ENCODE measurements around the gene VEGFB.
A peak's percentile ranks its signal among the peaks of the same experiment; 100 is the strongest.
"Not testable (repeated sequence)": the region's sequence is repeated elsewhere in the genome, so short reads cannot be mapped to it uniquely, and the experiment has no call there.

VEGFB gene

GRCh38 chr11:64232182-64232966, 2.0 kb upstream of the VEGFB start:
- DNase-seq, result no peak

- no peak for DNase-seq
Observed at GRCh38 chr11:64232967-64233315, 1.4 kb upstream of the VEGFB start.

- DNase-seq, result peak; percentile 51
Observed at GRCh38 chr11:64234647-64235379, 429 bp downstream of the VEGFB start.

- no peak for DNase-seq
Observed at GRCh38 chr11:64235437-64236161, 1.2 kb downstream of the VEGFB start.

GRCh38 chr11:64237484-64237951, 3.1 kb downstream of the VEGFB start:
- no peak for DNase-seq

GRCh38 chr11:64238076-64238475, 3.7 kb downstream of the VEGFB start:
- DNase-seq, result no peak

- no peak for DNase-seq
Observed at GRCh38 chr11:64238999-64239398, 4.6 kb downstream of the VEGFB start.

- DNase-seq, result no peak
Observed at GRCh38 chr11:64239662-64240434, 5.5 kb downstream of the VEGFB start.

GRCh38 chr11:64240435-64241240, 6.3 kb downstream of the VEGFB start, which contains the start of gene FKBP2:
TSS of gene FKBP2 (plus strand) at chr11:64241095. CDS start at chr11:64242388, 1,293 bp downstream.
- DNase-seq, result peak; percentile 99

- peak; percentile 100 for DNase-seq
Observed at GRCh38 chr11:64241241-64241490, 6.8 kb downstream of the VEGFB start.

GRCh38 chr11:64241491-64242374, 7.3 kb downstream of the VEGFB start:
- no peak for DNase-seq

- no peak for DNase-seq
Observed at GRCh38 chr11:64243236-64243854, 9.0 kb downstream of the VEGFB start.

GRCh38 chr11:64244107-64244506, 9.7 kb downstream of the VEGFB start:
- no peak for DNase-seq

- no peak for DNase-seq
Observed at GRCh38 chr11:64244966-64245365, 10.6 kb downstream of the VEGFB start.

GRCh38 chr11:64245401-64245796, 11.0 kb downstream of the VEGFB start:
- DNase-seq, result peak; percentile 59

- peak; percentile 63 for DNase-seq
Observed at GRCh38 chr11:64245797-64246620, 11.6 kb downstream of the VEGFB start.

- DNase-seq, result not testable (repeated sequence)
Observed at GRCh38 chr11:64246621-64246870, 12.2 kb downstream of the VEGFB start.

GRCh38 chr11:64246871-64247728, 12.7 kb downstream of the VEGFB start, which contains the start of gene PPP1R14B:
TSS of gene PPP1R14B (minus strand) at chr11:64246943. CDS start at chr11:64246673, 270 bp downstream.
- DNase-seq, result peak; percentile 82

Data from CD4-positive, alpha-beta T cell treated with Interleukin-10 for 1 hour (primary cell).